PFSK-1 (cell line): Measurements from ENCODE around the gene NIBAN1.

ENCODE experiments used
- POLR2AphosphoS5 ChIP-seq: IDR thresholded peaks from 2 replicates; pipeline ENCODE4 v1.6.1; 2012; ENCODE audit warnings: low read depth, mild to moderate bottlenecking, control low read depth, low read length, moderate library complexity
- SIN3A ChIP-seq: IDR thresholded peaks from 2 replicates; pipeline ENCODE4 v1.6.1; 2012; ENCODE audit warnings: mild to moderate bottlenecking, low read length, moderate library complexity, borderline replicate concordance; ENCODE audit not compliant: insufficient read depth
- TAF1 ChIP-seq: IDR thresholded peaks from 2 replicates; pipeline ENCODE4 v1.6.1; 2012; ENCODE audit warnings: low read length, control low read depth, borderline replicate concordance; ENCODE audit not compliant: insufficient read depth
- TF ChIP-seq, protein P1 (sequence below), 2 experiments: IDR thresholded peaks; 2 replicates each; pipeline versions ENCODE4 v1.6.1 to v1.8.0; 2011 to 2012; ENCODE audit warnings: low read depth in 2 of 2, low read length in 2 of 2, control low read depth in 1 of 2, inconsistent platforms in 1 of 2, mild to moderate bottlenecking in 1 of 2, moderate library complexity in 1 of 2; ENCODE audit not compliant: insufficient read depth in 1 of 2

GRCh38 chr1:185016880-185017279 is 42.6 kb upstream of the NIBAN1 start:
- TF ChIP-seq SIN3A (no peak), POLR2AphosphoS5 (no peak), TAF1 (no peak)
- TF ChIP-seq, protein P1, sequence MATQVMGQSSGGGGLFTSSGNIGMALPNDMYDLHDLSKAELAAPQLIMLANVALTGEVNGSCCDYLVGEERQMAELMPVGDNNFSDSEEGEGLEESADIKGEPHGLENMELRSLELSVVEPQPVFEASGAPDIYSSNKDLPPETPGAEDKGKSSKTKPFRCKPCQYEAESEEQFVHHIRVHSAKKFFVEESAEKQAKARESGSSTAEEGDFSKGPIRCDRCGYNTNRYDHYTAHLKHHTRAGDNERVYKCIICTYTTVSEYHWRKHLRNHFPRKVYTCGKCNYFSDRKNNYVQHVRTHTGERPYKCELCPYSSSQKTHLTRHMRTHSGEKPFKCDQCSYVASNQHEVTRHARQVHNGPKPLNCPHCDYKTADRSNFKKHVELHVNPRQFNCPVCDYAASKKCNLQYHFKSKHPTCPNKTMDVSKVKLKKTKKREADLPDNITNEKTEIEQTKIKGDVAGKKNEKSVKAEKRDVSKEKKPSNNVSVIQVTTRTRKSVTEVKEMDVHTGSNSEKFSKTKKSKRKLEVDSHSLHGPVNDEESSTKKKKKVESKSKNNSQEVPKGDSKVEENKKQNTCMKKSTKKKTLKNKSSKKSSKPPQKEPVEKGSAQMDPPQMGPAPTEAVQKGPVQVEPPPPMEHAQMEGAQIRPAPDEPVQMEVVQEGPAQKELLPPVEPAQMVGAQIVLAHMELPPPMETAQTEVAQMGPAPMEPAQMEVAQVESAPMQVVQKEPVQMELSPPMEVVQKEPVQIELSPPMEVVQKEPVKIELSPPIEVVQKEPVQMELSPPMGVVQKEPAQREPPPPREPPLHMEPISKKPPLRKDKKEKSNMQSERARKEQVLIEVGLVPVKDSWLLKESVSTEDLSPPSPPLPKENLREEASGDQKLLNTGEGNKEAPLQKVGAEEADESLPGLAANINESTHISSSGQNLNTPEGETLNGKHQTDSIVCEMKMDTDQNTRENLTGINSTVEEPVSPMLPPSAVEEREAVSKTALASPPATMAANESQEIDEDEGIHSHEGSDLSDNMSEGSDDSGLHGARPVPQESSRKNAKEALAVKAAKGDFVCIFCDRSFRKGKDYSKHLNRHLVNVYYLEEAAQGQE (IDR thresholded peaks at IDR 0.05; ENCODE audit: insufficient read depth in 1 of 2, low read depth in 2 of 2, low read length in 2 of 2) = no peak
